KMS-11 (cell line): ENCODE results near the gene MTF2.
A peak's percentile ranks its signal among the peaks of the same experiment; 100 is the strongest.

Experiments used
- H2AFZ ChIP-seq: fragments of 200-600 bp; sonication (generic); 2 replicates; pipeline ENCODE4 v1.6.1; 2016; ENCODE audit warnings: antibody characterized with exemption, mixed run types, low read depth
- H3K27ac ChIP-seq: fragments of 200-600 bp; sonication (generic); 2 replicates; pipeline ENCODE4 v1.6.1; 2016; ENCODE audit warnings: mild to moderate bottlenecking, mixed run types
- H3K27me3 ChIP-seq: fragments of 200-600 bp; sonication (generic); 2 replicates; pipeline ENCODE4 v1.6.1; 2017; ENCODE audit warnings: mild to moderate bottlenecking, low read depth, mixed run types, moderate library complexity; ENCODE audit not compliant: insufficient read depth
- H3K36me3 ChIP-seq: fragments of 200-600 bp; sonication (generic); 2 replicates; pipeline ENCODE4 v1.6.1; 2017; ENCODE audit warnings: mild to moderate bottlenecking, mixed run types; ENCODE audit not compliant: insufficient read depth
- H3K4me1 ChIP-seq: fragments of 200-600 bp; sonication (generic); 2 replicates; pipeline ENCODE4 v1.6.1; 2016; ENCODE audit warnings: mild to moderate bottlenecking, low read depth, mixed run types; ENCODE audit not compliant: poor library complexity, severe bottlenecking
- H3K4me2 ChIP-seq: fragments of 200-600 bp; sonication (generic); 2 replicates; pipeline ENCODE4 v1.7.0; 2016; ENCODE audit warnings: mild to moderate bottlenecking, mixed run types
- H3K4me3 ChIP-seq: fragments of 200-600 bp; sonication (generic); IDR thresholded peaks from 2 replicates; pipeline ENCODE4 v1.6.1; 2017; ENCODE audit warnings: low read depth, low read length, mixed read lengths; ENCODE audit not compliant: insufficient read depth
- H3K79me2 ChIP-seq: fragments of 200-600 bp; sonication (generic); 2 replicates; pipeline ENCODE4 v1.6.1; 2016; ENCODE audit warnings: low read depth, mixed run types; ENCODE audit not compliant: insufficient read depth
- H3K9ac ChIP-seq: fragments of 200-600 bp; sonication (generic); 2 replicates; pipeline ENCODE4 v1.6.1; 2016; ENCODE audit warnings: mild to moderate bottlenecking, mixed run types
- H4K20me1 ChIP-seq: fragments of 200-600 bp; sonication (generic); 2 replicates; pipeline ENCODE4 v1.6.1; 2016; ENCODE audit warnings: mild to moderate bottlenecking, mixed run types; ENCODE audit not compliant: insufficient read depth
- TF ChIP-seq, protein P1 (sequence below): fragments of 200-600 bp; sonication (generic); conservative IDR thresholded peaks from 2 replicates; pipeline ENCODE4 v1.6.1; 2017; ENCODE audit warnings: low read depth, mild to moderate bottlenecking, antibody characterized with exemption, low read length, moderate library complexity, mixed read lengths

MTF2 gene

DNA sequence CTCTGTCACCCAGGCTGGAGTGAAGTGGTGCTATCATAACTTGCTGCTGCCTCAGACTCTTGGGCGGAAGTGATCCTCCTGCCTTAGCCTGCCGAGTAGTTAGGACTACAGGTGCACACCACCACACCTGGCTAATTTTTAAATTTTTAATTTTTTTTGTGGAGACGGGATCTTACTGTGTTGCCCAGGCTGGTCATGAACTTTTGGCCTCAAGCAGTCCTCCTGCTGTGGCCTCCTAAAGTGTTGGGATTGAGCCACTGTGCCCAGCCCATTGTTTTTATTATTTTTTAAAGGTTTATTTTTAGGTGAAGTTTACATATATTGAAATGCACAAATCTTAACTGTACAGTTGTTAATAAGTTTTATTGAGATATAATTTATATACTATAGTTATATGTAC is 3.2 kb downstream of the MTF2 start:
- H3K9ac ChIP-seq: no peak overlapping the region
- no peak overlapping the region for H3K4me3 ChIP-seq
- H4K20me1 ChIP-seq: no peaks in the 10 kb centered on the region

DNA sequence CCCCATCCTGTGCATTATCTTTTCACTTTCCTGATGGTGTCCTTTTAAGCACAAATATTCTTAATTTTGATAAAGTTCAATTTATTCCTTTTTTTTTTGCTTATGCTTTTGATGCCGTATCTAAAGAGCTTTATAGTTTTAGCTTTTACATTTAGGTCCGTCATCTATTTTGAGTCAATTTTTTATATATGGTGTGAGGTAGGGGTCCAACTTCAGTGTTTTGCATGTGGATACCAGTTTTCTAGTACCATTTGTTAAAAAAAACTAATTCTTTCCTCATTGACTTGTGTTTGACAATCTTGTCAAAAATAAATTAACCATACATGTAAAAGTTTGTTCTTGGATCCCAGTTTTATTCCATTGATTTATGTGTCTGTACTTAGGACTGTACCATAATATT is 4.9 kb downstream of the MTF2 start:
- H3K4me1 ChIP-seq: peaks cover 54% of the 10 kb centered on the region
- no peaks in the 10 kb centered on the region for H3K36me3 ChIP-seq
- H3K4me2 ChIP-seq: no peak overlapping the region
- no peaks in the 10 kb centered on the region for H4K20me1 ChIP-seq
- H3K9ac ChIP-seq: no peak overlapping the region
- H3K4me3 ChIP-seq: no peak overlapping the region
- TF ChIP-seq, protein P1, sequence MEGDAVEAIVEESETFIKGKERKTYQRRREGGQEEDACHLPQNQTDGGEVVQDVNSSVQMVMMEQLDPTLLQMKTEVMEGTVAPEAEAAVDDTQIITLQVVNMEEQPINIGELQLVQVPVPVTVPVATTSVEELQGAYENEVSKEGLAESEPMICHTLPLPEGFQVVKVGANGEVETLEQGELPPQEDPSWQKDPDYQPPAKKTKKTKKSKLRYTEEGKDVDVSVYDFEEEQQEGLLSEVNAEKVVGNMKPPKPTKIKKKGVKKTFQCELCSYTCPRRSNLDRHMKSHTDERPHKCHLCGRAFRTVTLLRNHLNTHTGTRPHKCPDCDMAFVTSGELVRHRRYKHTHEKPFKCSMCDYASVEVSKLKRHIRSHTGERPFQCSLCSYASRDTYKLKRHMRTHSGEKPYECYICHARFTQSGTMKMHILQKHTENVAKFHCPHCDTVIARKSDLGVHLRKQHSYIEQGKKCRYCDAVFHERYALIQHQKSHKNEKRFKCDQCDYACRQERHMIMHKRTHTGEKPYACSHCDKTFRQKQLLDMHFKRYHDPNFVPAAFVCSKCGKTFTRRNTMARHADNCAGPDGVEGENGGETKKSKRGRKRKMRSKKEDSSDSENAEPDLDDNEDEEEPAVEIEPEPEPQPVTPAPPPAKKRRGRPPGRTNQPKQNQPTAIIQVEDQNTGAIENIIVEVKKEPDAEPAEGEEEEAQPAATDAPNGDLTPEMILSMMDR: no peak
- H2AFZ ChIP-seq: no peak overlapping the region
- H3K27me3 ChIP-seq: no peaks in the 10 kb centered on the region
- peaks cover 94% of the 10 kb centered on the region for H3K79me2 ChIP-seq
- no peak overlapping the region for H3K27ac ChIP-seq

More for the DNA sequence above, 3.2 kb downstream of the MTF2 start:
- H3K36me3 ChIP-seq: no peaks in the 10 kb centered on the region
- peaks cover 79% of the 10 kb centered on the region for H3K79me2 ChIP-seq
- H3K27me3 ChIP-seq: no peaks in the 10 kb centered on the region
- H2AFZ ChIP-seq: no peak overlapping the region
- TF ChIP-seq, protein P1: no peak
- H3K4me1 ChIP-seq: peaks cover 49% of the 10 kb centered on the region
- H3K27ac ChIP-seq: no peak overlapping the region
- peak overlapping the region; percentile 98; the same call in 1 of the 2 replicates for H3K4me2 ChIP-seq

DNA sequence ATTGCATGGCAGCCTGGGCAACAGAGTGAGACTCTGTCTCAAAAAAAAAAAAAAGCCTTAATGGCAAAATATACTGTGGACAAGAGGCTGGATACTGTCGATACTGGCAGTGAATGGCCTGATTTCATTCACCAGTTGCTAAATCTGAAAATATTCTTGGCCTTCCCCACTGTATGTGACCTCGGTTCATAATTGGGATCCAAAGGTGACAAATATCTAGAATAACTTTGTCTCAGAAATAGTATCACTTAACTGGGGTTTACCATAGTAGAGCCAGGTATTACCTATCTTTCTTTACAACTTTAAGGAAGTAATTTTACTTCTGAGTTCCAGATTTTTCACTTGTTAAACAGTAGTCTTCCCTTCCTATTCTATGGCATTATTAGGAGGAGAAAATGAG is 8.4 kb downstream of the MTF2 start:
- H3K4me1 ChIP-seq: peaks cover 36% of the 10 kb centered on the region
- no peaks in the 10 kb centered on the region for H4K20me1 ChIP-seq
- no peaks in the 10 kb centered on the region for H3K36me3 ChIP-seq

DNA sequence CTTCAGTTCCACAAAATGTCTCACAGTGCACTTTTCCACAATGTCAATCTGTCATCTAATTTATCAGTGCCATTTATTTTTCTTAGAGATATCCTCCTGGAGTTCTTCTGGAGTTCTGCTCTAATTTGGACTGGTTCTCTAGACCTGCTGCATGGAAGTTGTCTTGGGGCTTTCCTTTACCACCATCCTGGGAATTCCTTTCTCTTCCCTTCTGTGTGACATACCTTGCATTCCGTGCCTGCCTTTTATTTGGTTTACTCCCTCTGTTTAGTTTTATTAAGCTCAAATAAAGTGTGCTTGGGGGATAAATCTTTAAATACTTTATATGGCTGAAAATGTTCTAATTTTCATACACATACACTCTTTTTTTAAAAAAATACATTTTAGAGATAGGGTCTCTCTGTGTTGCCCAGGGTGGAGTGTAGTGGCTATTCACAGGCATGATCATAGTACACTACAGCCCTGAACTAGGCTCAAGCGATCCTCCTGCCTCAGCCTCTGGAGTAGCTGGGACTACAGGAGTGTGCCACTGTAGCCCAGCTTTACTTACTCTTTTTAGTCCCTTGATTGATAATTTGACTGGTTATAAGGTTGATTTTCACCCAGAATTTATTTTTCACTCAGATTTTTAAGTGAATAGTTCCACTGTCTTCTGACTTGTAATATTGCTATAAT is 14.4 kb downstream of the MTF2 start:
- H3K27ac ChIP-seq: no peak overlapping the region
- no peaks in the 10 kb centered on the region for H3K27me3 ChIP-seq
- H3K4me3 ChIP-seq: no peak overlapping the region
- H3K4me1 ChIP-seq: peaks cover 8% of the 10 kb centered on the region
- TF ChIP-seq, protein P1: no peak
- no peaks in the 10 kb centered on the region for H3K36me3 ChIP-seq
- H2AFZ ChIP-seq: no peak overlapping the region
- no peak overlapping the region for H3K9ac ChIP-seq
- no peaks in the 10 kb centered on the region for H4K20me1 ChIP-seq
- H3K79me2 ChIP-seq: peaks cover 91% of the 10 kb centered on the region; the same call in 1 of the 2 replicates
- no peak overlapping the region for H3K4me2 ChIP-seq

More for the DNA sequence above, 8.4 kb downstream of the MTF2 start:
- TF ChIP-seq, protein P1: no peak
- H2AFZ ChIP-seq: no peak overlapping the region
- H3K4me3 ChIP-seq: no peak overlapping the region
- H3K4me2 ChIP-seq: no peak overlapping the region
- H3K79me2 ChIP-seq: peaks cover 95% of the 10 kb centered on the region
- H3K9ac ChIP-seq: no peak overlapping the region
- no peak overlapping the region for H3K27ac ChIP-seq
- H3K27me3 ChIP-seq: no peaks in the 10 kb centered on the region
